Heart left ventricle (tissue), 16 donors: ENCODE results near the gene SLC6A20. TPM values are rescaled to one million over a fixed set of nuclear protein-coding genes. Genes with fewer than 3 reads are reported as not detected.
"Not testable (repeated sequence)": the region's sequence is repeated elsewhere in the genome, so short reads cannot be mapped to it uniquely, and the experiment has no call there.

Source experiments
- ATAC-seq, 4 donors: fragments of 200-7000 bp; cut with Tn5 transposase; one replicate each; pipeline ENCODE4 v1.9.1; 2020 to 2022; ENCODE audit warnings: moderate library complexity in 4 of 4, mild to moderate bottlenecking in 3 of 4, moderate number of reproducible peaks in 1 of 4
- DNase-seq, 5 donors: peaks; one replicate each; pipeline ENCODE4 v3.0.0-alpha.2; 2020
- H3K27ac ChIP-seq, 12 donors: fragments of 200-600 bp; sonication (generic) in 4 of 12; one replicate each; pipeline versions ENCODE4 v1.5.0 to v1.8.0; 2016 to 2022; ENCODE audit warnings: mild to moderate bottlenecking in 2 of 12
- H3K27me3 ChIP-seq, 9 donors: fragments of 200-600 bp; sonication (generic) in 2 of 9; one replicate each; pipeline versions ENCODE4 v1.5.1 to v1.8.0; 2016 to 2022; ENCODE audit warnings: mild to moderate bottlenecking in 3 of 9
- H3K36me3 ChIP-seq, 9 donors: fragments of 200-600 bp; sonication (generic) in 2 of 9; one replicate each; pipeline versions ENCODE4 v1.5.0 to v1.8.0; 2018 to 2022; ENCODE audit warnings: mild to moderate bottlenecking in 2 of 9
- H3K4me1 ChIP-seq, 12 donors: fragments of 200-600 bp; sonication (generic) in 4 of 12; one replicate each; pipeline versions ENCODE4 v1.5.0 to v1.8.0; 2016 to 2022; ENCODE audit warnings: mild to moderate bottlenecking in 3 of 12
- H3K4me3 ChIP-seq, 12 donors: fragments of 200-600 bp; sonication (generic) in 4 of 12; one replicate each; pipeline versions ENCODE4 v1.5.0 to v1.8.0; 2017 to 2022; ENCODE audit warnings: mild to moderate bottlenecking in 9 of 12, moderate library complexity in 4 of 12
- H3K9me3 ChIP-seq, 12 donors: fragments of 200-600 bp; sonication (generic) in 4 of 12; one replicate each; pipeline versions ENCODE4 v1.5.0 to v1.8.0; 2016 to 2022; ENCODE audit warnings: mild to moderate bottlenecking in 1 of 12
- POLR2A ChIP-seq, 2 donors: fragments of 450-650 bp; IDR thresholded peaks; one replicate each; pipeline ENCODE4 v1.6.1; 2017; ENCODE audit warnings: antibody characterized with exemption in 2 of 2, mild to moderate bottlenecking in 2 of 2, moderate library complexity in 2 of 2
- WGBS, 4 donors: extraction: QIAGEN DNeasy Blood & Tissue Kit in 2 of 4; methylation state at CpG; one replicate each; pipeline versions ENCODE4 v1.1.5 to v1.1.7; 2013 to 2018; 5-methylcytosine and 5-hydroxymethylcytosine counted together
- intact Hi-C, 10 donors: fragments of 100-400 bp; cut with DNase I; formaldehyde crosslinking; loops; one replicate each; pipeline versions ENCODE4 v1.11.1 to v1.14.2; 2022
- polyA plus RNA-seq, 2 donors: library from polyadenylated mRNA; stranded (reverse); fragments of 200-250 nt; gene quantifications; one replicate each; pipeline ENCODE4 v1.2.3, GENCODE V29; 2013
- total RNA-seq, 9 donors: library from RNA; depleted of rRNA in 2 of 9; stranded (reverse); fragments of >200 nt in 2 of 9; fragmentation: NEBNext Ultra II Directional in 3 of 9; extraction: Animal tissue kit (Norgen Biotek cat#: 25700) in 3 of 9; gene quantifications; one replicate each; pipeline versions ENCODE4 v1.1.0 to v1.2.4, GENCODE V29; 2016 to 2023
- TF ChIP-seq, protein P1 (sequence below), 12 donors: fragments of 200-600 bp; sonication (generic) in 4 of 12; IDR thresholded peaks; one replicate each; pipeline versions ENCODE4 v1.5.0 to v1.8.0; 2018 to 2022; ENCODE audit warnings: antibody characterized with exemption in 12 of 12, mild to moderate bottlenecking in 5 of 12
- donor health status: ischemic (EF 13 %, LVEDD 7.1; RV severe dilation, severe dysfunction).
- donor health status: healthy with polysubstance abuse.
- donor health status: DM: no; HTN: yes; CAD: no.
- donor health status: DM: no; HTN: no; CAD: no.
- donor health status: ischemic (EF 25% LVEDD 6.9; RV normal size, moderate dysfunction).
- donor health status: ischemic (EF 25% LVEDD 5.7; RV mildly dilated, moderate dysfunction).
- donor health status: healthy.
- donor health status: DM: yes; HTN: yes; CAD: no.
- donor health status: ischemic (EF 35%, LVEDD 5.7; RV mildly dilated, moderate dysfunction).
- donor health status: nonischemic (EF 11% LVEDD 7.7; RV severe dilation, severe dysfunction).
- donor health status: DM: yes; HTN: yes; CAD: no.
- donor health status: PGD.
- donor health status: ischemic (EF 29% LVEDD 5.4; RV normal size, mild dysfunction).
- donor health status: nonischemic (EF 23%, LVEDD 6.1; RV moderate dilation, normal function).

Gene SLC6A20
- total and polyA plus RNA-seq, 11 donors, result 0.12 to 0.59 (median 0.19) TPM; not detected in 8

GRCh38 chr3:45751537-45752242 lies 44.6 kb downstream of the SLC6A20 start:
- no peak for ATAC-seq
- no peak for DNase-seq
- TF ChIP-seq, protein P1, sequence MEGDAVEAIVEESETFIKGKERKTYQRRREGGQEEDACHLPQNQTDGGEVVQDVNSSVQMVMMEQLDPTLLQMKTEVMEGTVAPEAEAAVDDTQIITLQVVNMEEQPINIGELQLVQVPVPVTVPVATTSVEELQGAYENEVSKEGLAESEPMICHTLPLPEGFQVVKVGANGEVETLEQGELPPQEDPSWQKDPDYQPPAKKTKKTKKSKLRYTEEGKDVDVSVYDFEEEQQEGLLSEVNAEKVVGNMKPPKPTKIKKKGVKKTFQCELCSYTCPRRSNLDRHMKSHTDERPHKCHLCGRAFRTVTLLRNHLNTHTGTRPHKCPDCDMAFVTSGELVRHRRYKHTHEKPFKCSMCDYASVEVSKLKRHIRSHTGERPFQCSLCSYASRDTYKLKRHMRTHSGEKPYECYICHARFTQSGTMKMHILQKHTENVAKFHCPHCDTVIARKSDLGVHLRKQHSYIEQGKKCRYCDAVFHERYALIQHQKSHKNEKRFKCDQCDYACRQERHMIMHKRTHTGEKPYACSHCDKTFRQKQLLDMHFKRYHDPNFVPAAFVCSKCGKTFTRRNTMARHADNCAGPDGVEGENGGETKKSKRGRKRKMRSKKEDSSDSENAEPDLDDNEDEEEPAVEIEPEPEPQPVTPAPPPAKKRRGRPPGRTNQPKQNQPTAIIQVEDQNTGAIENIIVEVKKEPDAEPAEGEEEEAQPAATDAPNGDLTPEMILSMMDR (IDR thresholded peaks at IDR 0.05), result no peak
- no peak for TF ChIP-seq POLR2A (IDR thresholded peaks at IDR 0.05)
- intact Hi-C loops, result no loop called here
- Histone ChIP-seq H3K9me3 (no peaks in the 10 kb centered on the region), H3K36me3 (peaks cover 0 to 16% (median 9%) of the 10 kb centered on the region in 9 donors), H3K27me3 (no peaks in the 10 kb centered on the region), H3K4me1 (no peaks in the 10 kb centered on the region), H3K4me3 (no peak overlapping the region), H3K27ac (no peak overlapping the region)
- WGBS, 4 donors, result 87 to 93% (median 89%) methylated on average over 7 of the region's 7 CpGs

DNA sequence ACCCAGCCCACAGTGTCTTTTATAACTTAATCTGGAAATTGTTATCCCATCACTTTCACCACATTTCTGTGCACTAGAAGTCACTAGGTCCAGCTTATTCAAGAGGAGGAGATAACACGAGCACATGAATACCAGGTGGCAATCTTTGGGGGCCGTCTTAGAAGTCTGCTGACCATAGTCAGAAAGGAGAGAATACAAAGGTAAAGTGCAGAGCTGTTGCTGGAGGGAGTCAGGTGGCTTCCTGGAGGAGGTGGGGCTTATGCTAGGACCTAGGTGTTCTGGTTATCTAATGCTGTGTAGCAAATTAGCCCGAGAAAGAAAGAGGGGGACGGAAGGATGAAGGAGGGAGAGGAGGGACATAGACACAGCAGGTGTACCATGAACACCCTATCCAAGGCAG lies 46.5 kb downstream of the SLC6A20 start:
- WGBS, 4 donors, result 77 to 87% (median 83%) methylated on average over 4 of the region's 4 CpGs
- Histone ChIP-seq H3K27ac (no peak overlapping the region), H3K27me3 (no peaks in the 10 kb centered on the region), H3K4me3 (no peak overlapping the region), H3K9me3 (no peaks in the 10 kb centered on the region), H3K4me1 (no peaks in the 10 kb centered on the region), H3K36me3 (peaks cover 0 to 34% (median 27%) of the 10 kb centered on the region in 9 donors)
- no peak for ATAC-seq
- DNase-seq, result no peak
- intact Hi-C loops, result no loop called here
- TF ChIP-seq, protein P1 (IDR thresholded peaks at IDR 0.05), result no peak
- no peak for TF ChIP-seq POLR2A (IDR thresholded peaks at IDR 0.05)

DNA sequence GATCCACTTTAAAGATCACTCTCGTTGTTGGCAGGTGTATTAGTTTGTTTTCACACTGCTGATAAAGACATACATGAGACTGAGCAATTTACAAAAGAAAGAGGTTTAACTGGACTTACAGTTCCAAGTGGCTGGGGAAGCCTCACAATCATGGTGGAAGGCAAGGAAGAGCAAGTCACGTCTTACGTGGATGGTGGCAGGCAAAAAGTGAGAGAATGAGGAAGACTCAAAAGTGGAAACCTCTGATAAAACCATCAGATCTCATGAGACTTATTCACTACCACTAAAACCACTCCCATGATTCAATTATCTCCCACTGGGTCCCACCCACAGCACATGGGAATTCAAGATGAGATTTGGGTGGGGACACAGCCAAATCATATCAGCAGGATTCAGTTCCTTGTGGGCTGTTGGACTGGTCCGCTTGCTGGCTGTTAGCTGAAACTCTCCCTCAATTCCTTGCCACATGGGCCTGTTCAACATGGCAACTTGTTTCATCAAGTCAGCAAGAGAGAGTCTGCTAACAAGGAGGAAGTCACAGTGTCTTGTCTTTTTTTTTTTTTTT lies 47.2 kb downstream of the SLC6A20 start:
- H3K27me3 ChIP-seq, ATAC-seq, H3K9me3 ChIP-seq, DNase-seq, intact Hi-C loops, H3K4me3 ChIP-seq, H3K27ac ChIP-seq, H3K4me1 ChIP-seq: not testable (repeated sequence)
- H3K36me3 ChIP-seq, result peaks cover 0 to 42% (median 33%) of the 10 kb centered on the region in 9 donors
- 87 to 94% (median 92%) methylated on average over 4 of the region's 4 CpGs for WGBS, 4 donors

DNA sequence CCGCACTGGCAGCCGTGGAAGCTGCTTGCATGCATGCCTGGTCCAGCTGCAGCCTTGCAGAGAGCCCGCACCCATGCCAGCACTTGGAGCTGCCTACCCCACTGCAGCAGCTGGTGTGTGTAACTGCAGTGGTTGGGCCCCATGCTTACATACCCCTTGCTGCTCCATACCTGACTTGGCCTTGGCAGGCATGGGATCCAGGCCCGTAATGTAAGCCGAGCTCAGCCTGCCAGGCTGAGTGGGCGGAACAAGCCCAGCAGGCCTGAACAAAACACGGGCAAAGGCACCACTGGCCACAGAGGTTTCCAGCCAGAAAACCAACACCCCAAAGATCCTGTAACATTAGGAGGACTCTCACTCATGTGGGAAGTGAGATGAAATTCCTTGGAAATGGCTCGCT lies 48.3 kb downstream of the SLC6A20 start:
- peaks cover 0 to 52% (median 44%) of the 10 kb centered on the region in 9 donors for H3K36me3 ChIP-seq
- TF ChIP-seq, protein P1 (IDR thresholded peaks at IDR 0.05), result no peak
- no peak for TF ChIP-seq POLR2A (IDR thresholded peaks at IDR 0.05)
- H3K9me3 ChIP-seq, result no peaks in the 10 kb centered on the region
- intact Hi-C loops, result no loop called here
- ATAC-seq (no peak), DNase-seq (no peak)
- no peaks in the 10 kb centered on the region for H3K27me3 ChIP-seq
- no peak overlapping the region for H3K27ac ChIP-seq
- H3K4me1 ChIP-seq, result no peaks in the 10 kb centered on the region
- H3K4me3 ChIP-seq, result no peak overlapping the region
- WGBS, 4 donors, result 84 to 92% (median 89%) methylated on average over 8 of the region's 8 CpGs
